ENCODE results near the gene SHROOM3. TPM values are rescaled to one million over a fixed set of nuclear protein-coding genes. Genes with fewer than 3 reads are reported as not detected.

Gene SHROOM3
- total RNA-seq, 2 experiments from 2014 or later, result not detected

GRCh38 chr4:76799140-76799539 is 364.1 kb downstream of the SHROOM3 start:
- CTCF ChIA-PET, result no interaction called here
- peaks cover 0 to 3% of the 10 kb centered on the region in 2 experiments for H3K9me3 ChIP-seq (ENCODE audit: control insufficient read depth in 1 of 2, insufficient read depth in 1 of 2, low read length in 2 of 2)
- POLR2A ChIA-PET, result no interaction called here

GRCh38 chr4:76799718-76800117 is 364.7 kb downstream of the SHROOM3 start:
- Histone ChIP-seq H3K4me3 (ENCODE audit: low read length) (no peak overlapping the region), H3K9me3 (ENCODE audit: control insufficient read depth in 1 of 2, insufficient read depth in 1 of 2, low read length in 2 of 2) (peaks cover 0 to 3% of the 10 kb centered on the region in 2 experiments), H3K4me1 (ENCODE audit: insufficient read depth, low read length) (no peaks in the 10 kb centered on the region), H3K27me3 (ENCODE audit: control insufficient read depth in 1 of 2, insufficient read depth in 2 of 2, low read length in 2 of 2) (peaks cover 5% of the 10 kb centered on the region in 2 experiments), H3K27ac (ENCODE audit: low read depth in 1 of 2, low read length in 2 of 2) (no peak overlapping the region), H3K36me3 (ENCODE audit: insufficient read depth, low read length) (no peaks in the 10 kb centered on the region)
- DNase-seq, result no peak
- H3K9me3 Mint-ChIP-seq, result no peaks in the 10 kb centered on the region
- TF ChIP-seq CTCF (IDR thresholded peaks at IDR 0.05), result no peak
- ChIA-PET POLR2A (no interaction called here), CTCF (no interaction called here)
- H3K4me3 Mint-ChIP-seq, result no peak overlapping the region
- H3K27me3 Mint-ChIP-seq, result peaks cover 13% of the 10 kb centered on the region
- H3K4me1 Mint-ChIP-seq (ENCODE audit: low read depth), result no peaks in the 10 kb centered on the region
- no peak overlapping the region for H3K27ac Mint-ChIP-seq
- no peaks in the 10 kb centered on the region for H3K36me3 Mint-ChIP-seq (ENCODE audit: low read depth)
- no peak for ATAC-seq (ENCODE audit: poor library complexity)
- intact Hi-C loops (cut with DNase I, micrococcal nuclease), result no loop called here

More at GRCh38 chr4:76799140-76799539, 364.1 kb downstream of the SHROOM3 start:
- H3K4me1 ChIP-seq (ENCODE audit: insufficient read depth, low read length), result no peaks in the 10 kb centered on the region
- ATAC-seq (ENCODE audit: poor library complexity), result no peak
- H3K4me3 Mint-ChIP-seq, result no peak overlapping the region
- no peaks in the 10 kb centered on the region for H3K36me3 Mint-ChIP-seq (ENCODE audit: low read depth)
- H3K27ac ChIP-seq (ENCODE audit: low read depth in 1 of 2, low read length in 2 of 2), result no peak overlapping the region
- H3K4me1 Mint-ChIP-seq (ENCODE audit: low read depth), result no peaks in the 10 kb centered on the region
- no peak overlapping the region for H3K4me3 ChIP-seq (ENCODE audit: low read length)
- H3K27me3 Mint-ChIP-seq, result peaks cover 9% of the 10 kb centered on the region
- H3K36me3 ChIP-seq (ENCODE audit: insufficient read depth, low read length), result no peaks in the 10 kb centered on the region
- no peak for DNase-seq
- H3K27me3 ChIP-seq (ENCODE audit: control insufficient read depth in 1 of 2, insufficient read depth in 2 of 2, low read length in 2 of 2), result peaks cover 5% of the 10 kb centered on the region in 2 experiments
- intact Hi-C loops (cut with DNase I, micrococcal nuclease), result no loop called here
- no peaks in the 10 kb centered on the region for H3K9me3 Mint-ChIP-seq
- H3K27ac Mint-ChIP-seq, result no peak overlapping the region
- TF ChIP-seq CTCF (IDR thresholded peaks at IDR 0.05), result no peak

GRCh38 chr4:76800902-76801301 is 365.9 kb downstream of the SHROOM3 start:
- Mint-ChIP-seq H3K4me3 (no peak overlapping the region), H3K27ac (no peak overlapping the region), H3K9me3 (no peaks in the 10 kb centered on the region), H3K4me1 (ENCODE audit: low read depth) (no peaks in the 10 kb centered on the region), H3K36me3 (ENCODE audit: low read depth) (no peaks in the 10 kb centered on the region), H3K27me3 (peaks cover 15% of the 10 kb centered on the region)
- H3K36me3 ChIP-seq (ENCODE audit: insufficient read depth, low read length), result no peaks in the 10 kb centered on the region
- CTCF ChIA-PET, result no interaction called here
- H3K27ac ChIP-seq (ENCODE audit: low read depth in 1 of 2, low read length in 2 of 2), result no peak overlapping the region
- no peak overlapping the region for H3K4me3 ChIP-seq (ENCODE audit: low read length)
- POLR2A ChIA-PET, result no interaction called here
- H3K9me3 ChIP-seq (ENCODE audit: control insufficient read depth in 1 of 2, insufficient read depth in 1 of 2, low read length in 2 of 2), result peaks cover 0 to 3% of the 10 kb centered on the region in 2 experiments
- ATAC-seq (ENCODE audit: poor library complexity) (no peak), DNase-seq (no peak)
- intact Hi-C loops (cut with DNase I, micrococcal nuclease), result no loop called here
- peaks cover 5% of the 10 kb centered on the region in 2 experiments for H3K27me3 ChIP-seq (ENCODE audit: control insufficient read depth in 1 of 2, insufficient read depth in 2 of 2, low read length in 2 of 2)
- H3K4me1 ChIP-seq (ENCODE audit: insufficient read depth, low read length), result no peaks in the 10 kb centered on the region
- no peak for TF ChIP-seq CTCF (IDR thresholded peaks at IDR 0.05)
